Putamen (tissue), 1 donor: Measurements from ENCODE around the gene RPS29.

Experiments used
- DNase-seq: peaks from one replicate; pipeline ENCODE4 v3.0.0-alpha.2; 2016; ENCODE audit warnings: low spot score

RPS29 gene

DNA sequence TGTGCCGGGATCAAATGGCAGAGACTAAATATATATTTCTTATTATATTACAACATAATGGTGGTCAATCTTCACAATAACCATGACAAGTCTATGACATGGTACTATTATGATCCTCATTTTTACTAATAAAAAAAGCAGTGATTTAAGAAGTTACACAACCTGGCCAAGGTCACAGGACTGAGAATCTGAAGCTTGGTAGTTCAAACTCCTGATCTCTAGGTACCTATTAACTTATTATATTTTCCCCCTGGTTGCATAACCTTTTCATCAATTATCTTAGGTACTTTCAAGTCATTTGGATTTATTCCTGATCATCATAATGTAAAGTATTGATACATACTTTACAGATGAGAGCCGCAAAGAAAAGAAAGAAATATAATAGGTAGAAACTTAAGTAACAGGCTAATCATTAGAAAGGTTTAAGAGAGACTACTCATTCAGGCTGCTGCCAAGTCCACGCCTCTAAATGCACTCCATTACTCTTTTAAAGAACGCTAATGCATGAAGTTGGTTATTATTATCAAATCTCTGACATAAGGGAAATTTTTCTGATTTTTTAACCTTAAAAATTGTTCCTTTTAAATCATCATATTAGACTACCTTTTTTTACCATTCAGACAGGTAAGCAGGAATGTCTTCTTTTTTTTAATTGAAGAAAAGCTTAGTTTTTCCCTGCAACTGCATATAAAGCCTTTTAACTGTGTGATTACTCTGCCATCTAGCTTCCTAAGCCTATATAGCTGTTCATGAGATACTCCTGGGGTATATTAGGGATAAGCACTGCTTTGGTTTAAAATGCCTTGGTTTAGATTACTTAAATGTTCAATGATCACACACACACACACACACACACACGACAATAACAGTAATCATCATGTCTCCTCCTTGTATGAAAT is 35.6 kb downstream of the RPS29 start:
- DNase-seq, result no peak

GRCh38 chr14:49549881-49550280 is 36.3 kb downstream of the RPS29 start:
- no peak for DNase-seq

- DNase-seq, result no peak
Measured at GRCh38 chr14:49549446-49549845, 36.7 kb downstream of the RPS29 start.

DNA sequence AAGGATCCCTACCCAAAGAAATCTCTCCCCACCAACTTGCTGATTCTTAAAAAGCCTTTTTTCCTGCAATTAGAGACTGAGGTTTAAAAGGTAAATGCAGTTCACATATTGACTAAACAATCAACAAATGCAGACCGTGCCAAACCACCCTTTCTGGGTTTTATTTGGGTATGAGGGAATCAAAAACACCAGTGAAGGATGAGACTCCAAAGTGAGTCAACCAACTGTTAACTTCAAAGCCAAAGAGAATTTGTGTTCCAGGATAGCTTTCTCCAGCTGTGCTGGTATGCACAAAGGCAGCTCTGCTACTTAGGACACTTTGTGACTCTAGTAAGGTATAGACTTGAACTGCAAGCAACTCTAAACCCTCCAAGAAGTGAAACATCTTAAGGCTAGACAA is 39.4 kb downstream of the RPS29 start:
- DNase-seq, result no peak

DNA sequence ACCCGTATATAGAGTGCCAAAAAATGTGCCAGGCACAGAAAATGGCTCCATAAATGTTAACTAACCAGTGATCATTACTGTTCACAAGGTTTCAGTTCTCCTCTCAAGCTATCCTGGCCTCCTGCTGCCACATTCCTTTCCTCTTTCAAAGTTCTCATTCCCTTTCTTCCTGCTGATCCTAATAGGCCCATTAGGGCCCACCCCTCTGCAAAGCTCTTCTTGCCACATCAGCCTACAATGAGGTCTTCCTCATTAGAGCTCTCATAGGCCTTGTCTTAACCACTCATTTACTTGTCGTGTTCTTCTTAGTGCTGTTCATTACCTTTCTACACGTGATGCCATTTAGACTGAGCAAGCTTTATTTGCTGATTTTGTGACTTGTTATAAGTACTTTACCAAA is 40.5 kb downstream of the RPS29 start:
- DNase-seq, result no peak

- DNase-seq, result no peak
Measured at GRCh38 chr14:49545071-49545470, 41.1 kb downstream of the RPS29 start.

DNA sequence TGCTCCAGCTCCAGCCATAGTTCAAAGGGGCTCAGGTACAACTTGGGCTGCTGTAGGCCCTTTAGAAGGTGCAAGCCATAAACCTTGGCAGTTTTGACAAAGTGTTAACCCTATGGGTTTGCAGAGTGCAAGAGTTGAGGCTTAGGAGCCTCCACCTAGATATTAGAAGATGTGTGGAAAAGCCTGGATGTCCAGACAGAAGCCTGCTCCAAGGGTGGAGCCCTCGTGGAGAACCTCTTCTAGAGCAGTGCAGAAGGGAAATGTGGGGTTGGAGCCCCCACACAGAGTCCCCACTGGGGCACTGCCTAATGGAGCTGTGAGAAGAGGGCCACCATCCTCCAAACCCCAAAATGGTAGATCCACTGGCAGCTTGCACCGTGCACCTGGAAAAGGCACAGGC is 45.1 kb downstream of the RPS29 start:
- DNase-seq, result no peak

- DNase-seq, result no peak
Measured at GRCh38 chr14:49538852-49539251, 47.3 kb downstream of the RPS29 start.
